Cardiac fibroblast (primary cell): ENCODE results near the gene GRB2.
A peak's percentile ranks its signal among the peaks of the same experiment; 100 is the strongest.

Experiments used
- DNase-seq, 2 donors: peaks; one replicate each; pipeline versions ENCODE4 v3.0.0 to v3.0.0-alpha.2; 2010; ENCODE audit warnings: low read depth in 2 of 2
- H3K4me3 ChIP-seq, 2 donors: replicated peaks in 1 of 2; 1 replicate in 1 of 2; 2 replicates in 1 of 2; pipeline ENCODE4 v1.5.1; 2011; ENCODE audit warnings: low read depth in 2 of 2, low read length in 2 of 2, mild to moderate bottlenecking in 2 of 2, moderate library complexity in 1 of 2
- TF ChIP-seq, protein P1 (sequence below): IDR thresholded peaks from one replicate; pipeline ENCODE4 v1.5.1; 2011; ENCODE audit warnings: low read depth, mild to moderate bottlenecking, low read length, inconsistent platforms

GRB2 gene

GRCh38 chr17:75428543-75429469, 23.3 kb upstream of the GRB2 start:
- no peak overlapping the region for H3K4me3 ChIP-seq
- TF ChIP-seq, protein P1, sequence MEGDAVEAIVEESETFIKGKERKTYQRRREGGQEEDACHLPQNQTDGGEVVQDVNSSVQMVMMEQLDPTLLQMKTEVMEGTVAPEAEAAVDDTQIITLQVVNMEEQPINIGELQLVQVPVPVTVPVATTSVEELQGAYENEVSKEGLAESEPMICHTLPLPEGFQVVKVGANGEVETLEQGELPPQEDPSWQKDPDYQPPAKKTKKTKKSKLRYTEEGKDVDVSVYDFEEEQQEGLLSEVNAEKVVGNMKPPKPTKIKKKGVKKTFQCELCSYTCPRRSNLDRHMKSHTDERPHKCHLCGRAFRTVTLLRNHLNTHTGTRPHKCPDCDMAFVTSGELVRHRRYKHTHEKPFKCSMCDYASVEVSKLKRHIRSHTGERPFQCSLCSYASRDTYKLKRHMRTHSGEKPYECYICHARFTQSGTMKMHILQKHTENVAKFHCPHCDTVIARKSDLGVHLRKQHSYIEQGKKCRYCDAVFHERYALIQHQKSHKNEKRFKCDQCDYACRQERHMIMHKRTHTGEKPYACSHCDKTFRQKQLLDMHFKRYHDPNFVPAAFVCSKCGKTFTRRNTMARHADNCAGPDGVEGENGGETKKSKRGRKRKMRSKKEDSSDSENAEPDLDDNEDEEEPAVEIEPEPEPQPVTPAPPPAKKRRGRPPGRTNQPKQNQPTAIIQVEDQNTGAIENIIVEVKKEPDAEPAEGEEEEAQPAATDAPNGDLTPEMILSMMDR: no peak

GRCh38 chr17:75418531-75418930, 13.1 kb upstream of the GRB2 start:
- no peak for DNase-seq
- TF ChIP-seq, protein P1: no peak
- H3K4me3 ChIP-seq: no peak overlapping the region

More at GRCh38 chr17:75428543-75429469, 23.3 kb upstream of the GRB2 start:
- peak; percentile 66 to 84 for DNase-seq

- no peak overlapping the region for H3K4me3 ChIP-seq
- peak in 1 of 2 donors; percentile 27 for DNase-seq
- TF ChIP-seq, protein P1: no peak
Measured at GRCh38 chr17:75417054-75417580, 11.6 kb upstream of the GRB2 start.

DNA sequence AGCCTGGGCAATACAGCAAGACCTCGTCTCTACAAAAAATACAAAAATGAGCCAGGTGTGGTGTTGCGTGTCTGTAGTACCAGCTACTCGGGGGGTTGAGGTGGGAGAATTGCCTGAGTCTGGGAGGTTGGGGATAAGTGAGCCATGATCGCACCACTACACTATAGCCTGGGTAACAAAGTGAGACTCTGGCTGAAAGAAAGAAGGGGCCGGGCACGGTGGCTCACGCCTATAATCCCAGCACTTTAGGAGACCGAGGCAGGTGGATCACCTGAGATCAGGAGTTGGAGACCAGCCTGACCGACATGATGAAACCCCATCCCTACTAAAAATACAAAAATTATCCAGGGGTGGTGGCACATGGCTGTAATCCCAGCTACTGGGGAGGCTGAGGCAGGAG, 10.5 kb upstream of the GRB2 start:
- H3K4me3 ChIP-seq: no peak overlapping the region
- DNase-seq: no peak
- TF ChIP-seq, protein P1: no peak

DNA sequence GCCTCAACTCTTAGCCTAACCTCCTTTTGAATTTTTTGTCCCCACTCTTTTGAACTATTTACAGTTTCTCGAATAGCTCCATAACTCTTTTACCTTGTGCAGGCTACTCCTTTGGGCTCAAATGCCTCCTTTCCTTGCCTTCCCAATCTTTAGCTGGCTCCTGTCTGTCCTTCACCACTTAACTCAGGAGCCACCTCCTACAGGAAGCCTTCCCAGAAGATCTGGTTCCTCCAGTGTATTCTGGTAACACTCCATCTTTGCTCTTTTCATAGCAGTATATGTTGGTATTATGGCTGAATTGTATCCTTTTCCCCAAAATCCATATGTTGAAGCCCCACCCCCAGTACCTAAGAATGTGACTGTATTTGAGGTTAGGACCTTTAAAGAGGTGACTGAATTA, 9.0 kb upstream of the GRB2 start:
- TF ChIP-seq, protein P1: no peak
- DNase-seq: no peak
- no peak overlapping the region for H3K4me3 ChIP-seq

GRCh38 chr17:75412455-75413317, 7.2 kb upstream of the GRB2 start:
- peak; percentile 71 to 75 for DNase-seq
- TF ChIP-seq, protein P1: peak; percentile 75
- peak overlapping the region in 1 of 2 donors; percentile 3 for H3K4me3 ChIP-seq
